GM13977 (cell line): Measurements from ENCODE around the gene IPCEF1.

Experiments
- DNase-seq: peaks from one replicate; pipeline ENCODE4 v3.0.0; 2012; ENCODE audit warnings: low spot score
- in situ Hi-C: fragments of 300-500 bp; cut with MboI; formaldehyde crosslinking; loops from one replicate; pipeline ENCODE4 v1.12.0; 2022; ENCODE audit warnings: low sequenced_read_pairs, low pct_unique_long_range_greater_than_20kb, mixed read lengths, inconsistent platforms; ENCODE audit not compliant: unreplicated experiment
- TF ChIP-seq, protein P1 (sequence below): IDR thresholded peaks from 2 replicates; pipeline ENCODE4 v1.5.1; 2012; ENCODE audit warnings: mild to moderate bottlenecking, control low read depth; ENCODE audit not compliant: insufficient read depth; ENCODE audit errors: extremely low read depth, missing control alignments

The IPCEF1 gene

GRCh38 chr6:154378518-154378917, 21.9 kb upstream of the IPCEF1 start:
- TF ChIP-seq, protein P1, sequence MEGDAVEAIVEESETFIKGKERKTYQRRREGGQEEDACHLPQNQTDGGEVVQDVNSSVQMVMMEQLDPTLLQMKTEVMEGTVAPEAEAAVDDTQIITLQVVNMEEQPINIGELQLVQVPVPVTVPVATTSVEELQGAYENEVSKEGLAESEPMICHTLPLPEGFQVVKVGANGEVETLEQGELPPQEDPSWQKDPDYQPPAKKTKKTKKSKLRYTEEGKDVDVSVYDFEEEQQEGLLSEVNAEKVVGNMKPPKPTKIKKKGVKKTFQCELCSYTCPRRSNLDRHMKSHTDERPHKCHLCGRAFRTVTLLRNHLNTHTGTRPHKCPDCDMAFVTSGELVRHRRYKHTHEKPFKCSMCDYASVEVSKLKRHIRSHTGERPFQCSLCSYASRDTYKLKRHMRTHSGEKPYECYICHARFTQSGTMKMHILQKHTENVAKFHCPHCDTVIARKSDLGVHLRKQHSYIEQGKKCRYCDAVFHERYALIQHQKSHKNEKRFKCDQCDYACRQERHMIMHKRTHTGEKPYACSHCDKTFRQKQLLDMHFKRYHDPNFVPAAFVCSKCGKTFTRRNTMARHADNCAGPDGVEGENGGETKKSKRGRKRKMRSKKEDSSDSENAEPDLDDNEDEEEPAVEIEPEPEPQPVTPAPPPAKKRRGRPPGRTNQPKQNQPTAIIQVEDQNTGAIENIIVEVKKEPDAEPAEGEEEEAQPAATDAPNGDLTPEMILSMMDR = no peak
- in situ Hi-C loops = no loop called here
- DNase-seq = no peak

- TF ChIP-seq, protein P1 = no peak
- in situ Hi-C loops = no loop called here
- no peak for DNase-seq
These were observed 21.1 kb upstream of the IPCEF1 start for GRCh38 chr6:154377726-154378125.

- TF ChIP-seq, protein P1 = no peak
- in situ Hi-C loops = no loop called here
- no peak for DNase-seq
These were observed 17.4 kb upstream of the IPCEF1 start for GRCh38 chr6:154373971-154374370.

GRCh38 chr6:154371281-154371680, 14.7 kb upstream of the IPCEF1 start:
- TF ChIP-seq, protein P1 = no peak
- in situ Hi-C loops = no loop called here
- no peak for DNase-seq

DNA sequence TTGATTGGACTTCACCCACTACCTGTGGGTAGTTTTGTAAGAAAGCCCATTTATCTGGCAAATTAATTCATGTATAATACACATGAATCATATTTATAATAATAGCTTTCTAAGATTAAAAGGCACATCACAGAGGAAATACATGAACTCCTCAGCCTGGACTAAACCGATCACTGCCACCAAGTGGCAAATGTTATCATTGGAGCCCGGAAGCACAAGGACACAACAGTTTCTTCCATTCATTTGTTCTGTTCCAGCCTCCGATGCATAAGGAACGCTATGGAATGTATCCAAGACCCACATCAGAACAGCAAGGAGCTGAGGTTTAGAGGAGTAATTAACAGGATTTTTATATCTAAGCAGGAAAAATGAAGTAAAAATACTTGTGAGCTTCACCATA, 13.9 kb upstream of the IPCEF1 start:
- TF ChIP-seq, protein P1 = peak; percentile 47
- DNase-seq = peak; percentile 41
- in situ Hi-C loops = no loop called here

GRCh38 chr6:154367839-154368695, 11.5 kb upstream of the IPCEF1 start:
- no peak for DNase-seq
- TF ChIP-seq, protein P1 = no peak
- in situ Hi-C loops = loop anchor here (10.0 kb wide), 1 partner anchor 213 kb away; no protein-coding TSS in a partner anchor
